Activated T-cell treated with anti-CD3 and anti-CD28 coated beads, Interleukin-2, amount 50 U/mL, for 24 hours (primary cell): ENCODE results near the gene NDST4.

Source experiments
- DNase-seq: peaks from one replicate; pipeline ENCODE4 v3.0.0-alpha.2; 2020
- H3K27ac Mint-ChIP-seq: 2 replicates; pipeline ENCODE4 v1.8.0; 2020; ENCODE audit warnings: mild to moderate bottlenecking, mixed read lengths
- H3K27me3 Mint-ChIP-seq: 2 replicates; pipeline ENCODE4 v1.8.0; 2020; ENCODE audit warnings: mixed read lengths
- H3K36me3 Mint-ChIP-seq: 2 replicates; pipeline ENCODE4 v1.8.0; 2020; ENCODE audit warnings: low read depth, mixed read lengths
- H3K4me1 Mint-ChIP-seq: 2 replicates; pipeline ENCODE4 v1.8.0; 2020; ENCODE audit warnings: low read depth, mixed read lengths
- H3K4me3 Mint-ChIP-seq: 2 replicates; pipeline ENCODE4 v1.8.0; 2020; ENCODE audit warnings: mild to moderate bottlenecking, moderate library complexity, mixed read lengths
- H3K9me3 Mint-ChIP-seq: 2 replicates; pipeline ENCODE4 v1.8.0; 2020; ENCODE audit warnings: mixed read lengths

NDST4 gene

GRCh38 chr4:114827651-114828050, 285.8 kb downstream of the NDST4 start:
- Mint-ChIP-seq H3K9me3 (no peaks in the 10 kb centered on the region), H3K27ac (no peak overlapping the region)

GRCh38 chr4:114815760-114816159, 297.7 kb downstream of the NDST4 start:
- H3K4me1 Mint-ChIP-seq, result no peaks in the 10 kb centered on the region
- no peaks in the 10 kb centered on the region for H3K27me3 Mint-ChIP-seq
- H3K4me3 Mint-ChIP-seq, result no peak overlapping the region
- no peak for DNase-seq
- no peaks in the 10 kb centered on the region for H3K36me3 Mint-ChIP-seq
- H3K27ac Mint-ChIP-seq, result no peak overlapping the region
- no peaks in the 10 kb centered on the region for H3K9me3 Mint-ChIP-seq

More at GRCh38 chr4:114827651-114828050, 285.8 kb downstream of the NDST4 start:
- H3K27me3 Mint-ChIP-seq, result no peaks in the 10 kb centered on the region
- DNase-seq, result no peak
- no peaks in the 10 kb centered on the region for H3K4me1 Mint-ChIP-seq
- no peak overlapping the region for H3K4me3 Mint-ChIP-seq
- no peaks in the 10 kb centered on the region for H3K36me3 Mint-ChIP-seq

- no peaks in the 10 kb centered on the region for H3K36me3 Mint-ChIP-seq
- no peak overlapping the region for H3K27ac Mint-ChIP-seq
- H3K4me3 Mint-ChIP-seq, result no peak overlapping the region
- no peaks in the 10 kb centered on the region for H3K4me1 Mint-ChIP-seq
- peaks cover 3% of the 10 kb centered on the region for H3K27me3 Mint-ChIP-seq
- DNase-seq, result no peak
- H3K9me3 Mint-ChIP-seq, result no peaks in the 10 kb centered on the region
Measured at GRCh38 chr4:114813961-114814360, 299.5 kb downstream of the NDST4 start.

DNA sequence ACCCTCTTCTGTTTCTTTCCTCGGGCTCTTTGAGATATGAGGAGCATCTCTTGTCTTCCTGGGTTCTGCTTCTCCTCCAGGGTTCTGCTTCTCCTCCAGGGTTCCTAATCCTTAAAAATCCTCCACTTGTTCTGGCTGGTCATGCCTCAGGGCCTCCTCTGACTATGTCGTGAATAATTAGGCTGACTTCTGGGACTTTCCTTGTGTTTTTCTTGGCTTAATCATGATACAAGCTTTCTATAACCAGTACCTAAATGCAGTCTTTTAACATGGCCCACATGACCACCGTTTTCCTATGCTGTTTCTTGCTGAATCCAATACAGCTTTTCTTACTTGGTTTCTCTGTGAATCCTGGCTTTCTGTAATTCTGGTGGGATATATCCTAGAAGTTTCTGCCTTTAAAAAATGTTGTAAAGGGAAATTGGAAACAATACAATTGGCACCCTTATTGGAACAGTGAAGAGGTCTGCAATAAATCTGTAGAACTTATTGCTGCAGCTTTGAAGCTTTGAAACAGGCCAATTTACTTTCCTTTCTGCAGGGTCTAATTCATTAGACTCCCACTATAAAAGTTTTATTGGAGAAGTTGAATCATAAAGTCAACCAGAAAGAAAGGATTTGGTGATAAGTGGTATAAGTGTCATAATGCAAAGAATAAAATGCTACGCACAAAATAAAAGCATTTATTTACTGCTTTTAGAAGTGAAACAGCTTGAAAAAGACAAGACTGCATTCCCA, 301.7 kb downstream of the NDST4 start:
- Mint-ChIP-seq H3K9me3 (no peaks in the 10 kb centered on the region), H3K27me3 (peaks cover 11% of the 10 kb centered on the region), H3K36me3 (no peaks in the 10 kb centered on the region), H3K4me3 (no peak overlapping the region), H3K4me1 (no peaks in the 10 kb centered on the region), H3K27ac (no peak overlapping the region)
- no peak for DNase-seq

DNA sequence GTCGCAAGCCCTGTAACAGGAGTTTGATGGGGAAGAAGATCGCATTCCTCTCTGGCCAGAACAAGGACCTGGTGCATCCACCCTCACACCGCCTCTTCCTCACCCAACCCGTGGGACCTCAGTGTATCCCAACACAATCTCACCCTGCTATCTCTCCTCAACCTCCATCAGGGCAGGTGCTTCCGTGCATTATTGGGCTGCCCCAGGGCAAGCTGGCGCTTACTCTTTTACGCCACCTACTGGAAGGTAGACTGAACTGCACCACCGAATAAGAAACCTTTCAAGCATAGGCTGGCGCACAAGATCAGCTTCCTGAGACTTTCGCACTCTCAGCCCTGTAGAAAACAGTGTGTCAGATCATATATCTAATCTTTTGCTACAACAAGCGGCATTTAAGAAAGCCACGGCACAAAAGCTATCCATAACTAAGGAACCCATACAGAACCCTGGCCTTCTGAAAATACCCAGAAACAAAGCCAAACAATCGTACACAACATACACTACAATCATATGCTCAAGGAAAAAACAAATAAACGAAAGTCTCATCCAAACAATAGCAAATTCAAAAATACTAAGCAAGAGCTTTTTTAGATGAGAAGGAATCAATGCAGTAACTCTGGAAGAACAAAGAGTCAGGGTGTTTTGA, 305.5 kb downstream of the NDST4 start:
- Mint-ChIP-seq H3K4me3 (no peak overlapping the region), H3K27me3 (peaks cover 11% of the 10 kb centered on the region), H3K36me3 (no peaks in the 10 kb centered on the region), H3K4me1 (no peaks in the 10 kb centered on the region), H3K9me3 (no peaks in the 10 kb centered on the region), H3K27ac (no peak overlapping the region)
- DNase-seq, result peak; percentile 31

DNA sequence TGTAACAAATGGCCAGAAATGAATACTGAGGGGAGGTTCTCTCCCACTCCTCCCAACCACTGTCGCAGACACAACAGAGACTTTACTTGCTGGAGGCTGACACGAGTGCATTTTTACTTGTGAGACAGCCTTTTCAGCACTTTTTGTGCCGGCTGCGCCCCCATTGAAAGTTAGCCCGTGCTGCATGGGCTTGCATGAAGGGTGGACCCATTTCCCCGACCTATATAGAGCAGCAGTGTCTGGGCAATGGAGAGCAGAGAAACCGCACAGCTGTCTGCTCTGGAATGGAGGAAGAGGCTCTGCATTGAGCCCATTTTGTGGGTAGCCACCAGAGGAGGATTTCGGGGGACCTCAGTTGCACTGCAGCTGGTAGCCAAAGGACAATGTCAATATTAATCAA, 306.1 kb downstream of the NDST4 start:
- Mint-ChIP-seq H3K27me3 (peaks cover 11% of the 10 kb centered on the region), H3K27ac (no peak overlapping the region), H3K9me3 (no peaks in the 10 kb centered on the region), H3K36me3 (no peaks in the 10 kb centered on the region), H3K4me3 (no peak overlapping the region), H3K4me1 (no peaks in the 10 kb centered on the region)
- DNase-seq, result no peak

DNA sequence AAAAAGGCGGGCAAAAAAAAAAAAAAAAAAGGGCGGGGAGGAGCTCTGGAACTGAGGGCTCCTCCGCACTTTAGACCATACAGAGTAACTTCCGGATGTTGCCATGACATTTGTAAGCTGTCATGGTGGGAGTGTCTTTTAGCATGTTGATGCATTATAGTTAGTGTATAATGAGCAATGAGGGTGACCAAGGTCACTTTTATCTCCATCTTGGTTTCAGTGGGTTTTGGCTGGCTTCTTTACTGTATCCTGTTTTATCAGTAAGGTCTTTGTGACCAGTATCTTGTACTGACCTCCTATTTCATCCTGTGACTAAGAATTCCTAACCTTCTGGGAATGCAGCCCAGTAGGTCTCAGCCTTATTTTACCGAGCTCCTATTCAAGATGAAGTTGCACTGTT, 321.4 kb downstream of the NDST4 start:
- Mint-ChIP-seq H3K27ac (no peak overlapping the region), H3K36me3 (no peaks in the 10 kb centered on the region), H3K4me3 (no peak overlapping the region), H3K27me3 (peaks cover 3% of the 10 kb centered on the region), H3K9me3 (no peaks in the 10 kb centered on the region), H3K4me1 (no peaks in the 10 kb centered on the region)
- DNase-seq, result no peak

DNA sequence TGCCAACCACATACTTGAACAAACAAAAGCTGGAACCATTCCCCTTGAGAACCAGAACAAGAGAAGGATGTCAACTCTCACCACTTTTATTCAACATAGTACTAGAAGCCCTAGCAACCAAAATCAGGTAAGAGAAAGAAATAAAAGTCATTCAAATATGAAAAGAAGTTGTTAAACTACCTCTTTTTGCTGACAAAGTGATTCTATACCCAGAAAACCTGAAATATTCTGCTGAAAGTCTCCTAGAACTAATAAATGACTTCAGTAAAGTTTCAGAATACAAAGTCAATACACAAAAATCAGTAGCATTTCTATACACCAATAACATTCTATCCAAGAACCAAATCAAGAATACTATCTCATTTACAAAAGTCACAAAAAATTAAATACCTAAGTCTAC, 327.9 kb downstream of the NDST4 start:
- Mint-ChIP-seq H3K4me3 (no peak overlapping the region), H3K9me3 (no peaks in the 10 kb centered on the region), H3K36me3 (no peaks in the 10 kb centered on the region), H3K27me3 (peaks cover 11% of the 10 kb centered on the region), H3K4me1 (no peaks in the 10 kb centered on the region), H3K27ac (no peak overlapping the region)
- DNase-seq, result no peak

DNA sequence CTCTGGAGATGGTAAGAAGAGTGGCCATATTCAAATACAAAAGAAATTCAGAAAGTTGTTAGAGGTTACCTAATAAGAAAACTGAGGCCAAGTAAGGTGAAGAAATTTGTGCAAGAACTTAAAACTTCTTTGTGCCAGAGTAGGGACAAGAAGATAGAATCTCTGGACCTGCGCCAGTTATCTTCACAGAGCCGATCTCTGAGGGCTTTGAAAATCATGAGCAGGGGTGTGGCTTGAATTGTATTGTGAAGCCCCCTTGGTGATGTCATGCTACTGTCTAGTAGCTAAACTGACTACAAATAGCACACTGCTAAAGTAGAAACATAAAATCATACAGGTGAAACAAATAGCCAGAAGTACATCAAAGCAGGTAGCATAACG, 330.2 kb downstream of the NDST4 start:
- no peaks in the 10 kb centered on the region for H3K9me3 Mint-ChIP-seq
- no peak overlapping the region for H3K27ac Mint-ChIP-seq
- no peak overlapping the region for H3K4me3 Mint-ChIP-seq
- peaks cover 8% of the 10 kb centered on the region for H3K27me3 Mint-ChIP-seq
- H3K36me3 Mint-ChIP-seq, result no peaks in the 10 kb centered on the region
- no peak for DNase-seq
- no peaks in the 10 kb centered on the region for H3K4me1 Mint-ChIP-seq

GRCh38 chr4:114782415-114783214, 330.8 kb downstream of the NDST4 start:
- no peak overlapping the region for H3K27ac Mint-ChIP-seq
- DNase-seq, result no peak
- H3K4me1 Mint-ChIP-seq, result no peaks in the 10 kb centered on the region
- H3K27me3 Mint-ChIP-seq, result peaks cover 8% of the 10 kb centered on the region
- no peaks in the 10 kb centered on the region for H3K36me3 Mint-ChIP-seq
- H3K4me3 Mint-ChIP-seq, result no peak overlapping the region
- no peaks in the 10 kb centered on the region for H3K9me3 Mint-ChIP-seq

- no peak for DNase-seq
- Mint-ChIP-seq H3K36me3 (no peaks in the 10 kb centered on the region), H3K4me1 (no peaks in the 10 kb centered on the region), H3K4me3 (no peak overlapping the region), H3K27me3 (peaks cover 8% of the 10 kb centered on the region), H3K27ac (no peak overlapping the region), H3K9me3 (no peaks in the 10 kb centered on the region)
Measured at GRCh38 chr4:114780205-114780604, 333.2 kb downstream of the NDST4 start.
